IMR-90 (cell line): Measurements from ENCODE around the gene SYNE1. TPM values are rescaled to one million over a fixed set of nuclear protein-coding genes. Genes with fewer than 3 reads are reported as not detected.

ENCODE experiments used
- ATAC-seq: fragments of 200-7000 bp; cut with Tn5 transposase; 2 replicates; pipeline ENCODE4 v1.9.1; 2020; ENCODE audit warnings: low read depth, mild to moderate bottlenecking, moderate library complexity
- BruUV-seq: library from RNA; stranded (reverse); fragments of 400-500 nt; replicated peaks from 2 replicates; lab custom pipeline; 2021; lab: Mats Ljungman, UMichigan
- CTCF ChIA-PET: fragments of 300-600 bp; formaldehyde crosslinking; extraction: SDS; loops from one replicate; lab custom pipeline; 2021; ENCODE audit warnings: antibody characterized with exemption; lab: Yijun Ruan, JAX
- POLR2A ChIA-PET: fragments of 300-600 bp; sonication (Branson Sonifier 250); formaldehyde crosslinking; loops from one replicate; lab custom pipeline; 2022; ENCODE audit warnings: antibody characterized with exemption; ENCODE audit not compliant: unreplicated experiment; lab: Charles Lee
- DNase-seq: peaks from one replicate; pipeline ENCODE4 v3.0.0; 2013
- H2AFZ ChIP-seq: replicated peaks from 2 replicates; pipeline ENCODE3; 2013; ENCODE audit warnings: low read length, mild to moderate bottlenecking; ENCODE audit not compliant: poor library complexity
- H2AK5ac ChIP-seq: 2 replicates; pipeline ENCODE4 v1.6.1; 2013; ENCODE audit warnings: low read depth, low read length, inconsistent platforms
- H2AK9ac ChIP-seq: replicated peaks from 2 replicates; pipeline ENCODE3; 2013; ENCODE audit warnings: mild to moderate bottlenecking, low read depth, low read length, moderate library complexity; ENCODE audit not compliant: poor library complexity
- H2BK120ac ChIP-seq: 2 replicates; pipeline ENCODE4 v1.6.1; 2013; ENCODE audit warnings: low read depth, low read length, inconsistent platforms
- H2BK15ac ChIP-seq: 3 replicates; pipeline ENCODE4 v1.6.1; 2013; ENCODE audit warnings: low read depth, low read length, inconsistent platforms
- H2BK20ac ChIP-seq: 2 replicates; pipeline ENCODE4 v1.6.1; 2013; ENCODE audit warnings: low read depth, mild to moderate bottlenecking, inconsistent platforms, low read length, moderate library complexity
- H2BK5ac ChIP-seq: 2 replicates; pipeline ENCODE4 v1.6.1; 2013; ENCODE audit warnings: mild to moderate bottlenecking, low read depth, low read length, inconsistent platforms; ENCODE audit not compliant: poor library complexity, severe bottlenecking
- H3K14ac ChIP-seq: replicated peaks from 2 replicates; pipeline ENCODE4 v1.6.1; 2013; ENCODE audit warnings: low read depth, low read length, inconsistent platforms
- H3K18ac ChIP-seq: 2 replicates; pipeline ENCODE4 v1.6.1; 2013; ENCODE audit warnings: low read depth, low read length, control low read depth
- H3K23ac ChIP-seq: 2 replicates; pipeline ENCODE4 v1.6.1; 2013; ENCODE audit warnings: low read depth, low read length, inconsistent platforms
- H3K27ac ChIP-seq: 2 replicates; pipeline ENCODE4 v1.5.1; 2013; ENCODE audit warnings: mild to moderate bottlenecking, control low read depth, low read length; ENCODE audit not compliant: insufficient read depth
- H3K27me3 ChIP-seq: 2 replicates; pipeline ENCODE4 v1.6.1; 2013; ENCODE audit warnings: low read length; ENCODE audit not compliant: control insufficient read depth, insufficient read depth
- H3K36me3 ChIP-seq: 2 replicates; pipeline ENCODE4 v1.6.1; 2013; ENCODE audit warnings: low read length, mixed read lengths; ENCODE audit not compliant: control insufficient read depth, insufficient read depth
- H3K4ac ChIP-seq: 2 replicates; pipeline ENCODE4 v1.6.1; 2013; ENCODE audit warnings: low read depth, low read length, inconsistent platforms
- H3K4me1 ChIP-seq: 2 replicates; pipeline ENCODE4 v1.6.1; 2013; ENCODE audit warnings: low read length, mixed read lengths; ENCODE audit not compliant: control insufficient read depth, insufficient read depth
- H3K4me2 ChIP-seq: 2 replicates; pipeline ENCODE4 v1.6.1; 2013; ENCODE audit warnings: low read depth, mild to moderate bottlenecking, control low read depth, low read length, moderate library complexity
- H3K4me3 ChIP-seq: 2 replicates; pipeline ENCODE4 v1.5.1; 2013; ENCODE audit warnings: low read depth, mild to moderate bottlenecking, control low read depth, low read length, moderate library complexity; ENCODE audit not compliant: insufficient read depth
- H3K56ac ChIP-seq: 2 replicates; pipeline ENCODE4 v1.6.1; 2013; ENCODE audit warnings: low read length, inconsistent platforms; ENCODE audit not compliant: insufficient read depth; ENCODE audit errors: extremely low read depth
- H3K79me1 ChIP-seq, 2 experiments: 2 replicates each; pipeline ENCODE4 v1.6.1; 2013; ENCODE audit warnings: low read length in 2 of 2, inconsistent platforms in 1 of 2, low read depth in 1 of 2
- H3K9ac ChIP-seq: 2 replicates; pipeline ENCODE4 v1.6.1; 2013; ENCODE audit warnings: low read depth, low read length, control low read depth
- H3K9me1 ChIP-seq: 2 replicates; pipeline ENCODE4 v1.6.1; 2013; ENCODE audit warnings: low read length, inconsistent platforms; ENCODE audit not compliant: insufficient read depth
- H3K9me3 ChIP-seq: 2 replicates; pipeline ENCODE4 v1.6.1; 2013; ENCODE audit warnings: low read length; ENCODE audit not compliant: control insufficient read depth, insufficient read depth
- H4K20me1 ChIP-seq: 2 replicates; pipeline ENCODE4 v1.6.1; 2013; ENCODE audit warnings: low read length, inconsistent platforms; ENCODE audit not compliant: insufficient read depth
- H4K5ac ChIP-seq: 2 replicates; pipeline ENCODE4 v1.6.1; 2013; ENCODE audit warnings: mild to moderate bottlenecking, low read depth, low read length, control low read depth
- H4K8ac ChIP-seq, 2 experiments: 2 replicates each; pipeline ENCODE4 v1.6.1; 2013; ENCODE audit warnings: low read depth in 2 of 2, low read length in 2 of 2, control low read depth in 1 of 2, inconsistent platforms in 1 of 2
- H4K91ac ChIP-seq: 2 replicates; pipeline ENCODE4 v1.6.1; 2013; ENCODE audit warnings: low read depth, low read length, inconsistent platforms; ENCODE audit not compliant: insufficient read depth
- CEBPB ChIP-seq: IDR thresholded peaks from 2 replicates; pipeline ENCODE4 v1.6.1; 2012; ENCODE audit warnings: low read depth, low read length, improper control_type of control experiment
- CHD1 ChIP-seq: IDR thresholded peaks from 2 replicates; pipeline ENCODE4 v1.6.1; 2012; ENCODE audit warnings: low read depth, low read length, improper control_type of control experiment
- MAZ ChIP-seq: IDR thresholded peaks from 2 replicates; pipeline ENCODE4 v1.6.1; 2012; ENCODE audit warnings: low read depth, mild to moderate bottlenecking, low read length, improper control_type of control experiment, moderate library complexity, borderline replicate concordance
- WGBS, 2 experiments: methylation state at CpG; one replicate each; pipeline versions ENCODE4 v1.1.5 to v1.1.7; 2013; ENCODE audit warnings: missing lambda C conversion rate in 2 of 2; ENCODE audit not compliant: insufficient read length in 1 of 2; ENCODE audit errors: extremely low coverage in 2 of 2; 5-methylcytosine and 5-hydroxymethylcytosine counted together
- dilution Hi-C: fragments of 300-500 bp; cut with HindIII; formaldehyde crosslinking; loops from one replicate; pipeline ENCODE4 v1.14.3; 2018; ENCODE audit warnings: low sequenced_read_pairs; ENCODE audit not compliant: unreplicated experiment
- in situ Hi-C: fragments of 300-500 bp; cut with MboI; formaldehyde crosslinking; loops from 3 replicates; pipeline ENCODE4 v1.14.3; 2019; ENCODE audit warnings: low sequenced_read_pairs, inconsistent platforms, mixed read lengths
- intact Hi-C: fragments of 100-400 bp; cut with micrococcal nuclease; formaldehyde crosslinking; loops from 2 replicates; pipeline ENCODE4 v1.10.0; 2022
- polyA plus RNA-seq, 3 experiments: library from polyadenylated mRNA; depleted of rRNA; stranded (reverse); fragments of >200 nt; gene quantifications; 2 replicates each; pipeline ENCODE4 v1.2.3, GENCODE V29; 2012; ENCODE audit warnings: low replicate concordance in 1 of 3
- total RNA-seq: library from RNA; depleted of rRNA; stranded (reverse); fragments of >200 nt; gene quantifications from 2 replicates; pipeline ENCODE4 v1.2.3, GENCODE V29; 2012

Gene SYNE1
- total and polyA plus RNA-seq, 2 of the 4 experiments (the other 2 are of a cell fraction), result 34.1 to 159 TPM

- Histone ChIP-seq H3K23ac (no peak overlapping the region), H3K9me1 (no peaks in the 10 kb centered on the region), H3K9me3 (no peaks in the 10 kb centered on the region), H2AK5ac (no peak overlapping the region), H4K91ac (no peak overlapping the region), H3K9ac (no peak overlapping the region), H3K79me1 (no peaks in the 10 kb centered on the region), H3K4me3 (no peak overlapping the region), H3K27me3 (no peaks in the 10 kb centered on the region), H4K5ac (no peak overlapping the region), H2BK15ac (no peak overlapping the region), H2BK20ac (no peak overlapping the region), H3K14ac (no peak overlapping the region), H2BK5ac (no peak overlapping the region), H3K27ac (no peak overlapping the region), H3K18ac (no peak overlapping the region), H3K56ac (no peak overlapping the region), H4K8ac (no peak overlapping the region), H3K4me1 (no peaks in the 10 kb centered on the region), H2AFZ (no peak overlapping the region), H4K20me1 (no peaks in the 10 kb centered on the region), H3K4ac (no peak overlapping the region), H2AK9ac (no peak overlapping the region), H3K4me2 (no peak overlapping the region), H2BK120ac (no peak overlapping the region), H3K36me3 (peaks cover 26% of the 10 kb centered on the region)
- intact Hi-C loops (no loop called here), dilution Hi-C loops (no loop called here), in situ Hi-C loops (no loop called here)
- ChIA-PET POLR2A (no interaction called here), CTCF (no interaction called here)
- no peak for ATAC-seq
- WGBS, 2 experiments, result 93% methylated on average over 9 of the region's 17 CpGs; no CpG with 5 or more reads in 1 of the 2 experiments
- TF ChIP-seq MAZ, result no peak
- TF ChIP-seq CHD1, result no peak
- no peak for TF ChIP-seq CEBPB
- DNase-seq, result peak; percentile 18
- BruUV-seq, result no TSS peak
Measured at GRCh38 chr6:152154559-152155356, 482.4 kb downstream of the SYNE1 start.
